NOMO-1 treated with dmso at 0.1 percent for 144 hours (cell line): ENCODE measurements around the gene PPP1R14D.
A peak's percentile ranks its signal among the peaks of the same experiment; 100 is the strongest.
"Not testable (repeated sequence)": the region's sequence is repeated elsewhere in the genome, so short reads cannot be mapped to it uniquely, and the experiment has no call there.

Experiments
- DNase-seq: peaks from one replicate; lab custom pipeline; 2025; ENCODE audit not compliant: unreplicated experiment; lab: John Stamatoyannopoulos, UW

The PPP1R14D gene, protein sequence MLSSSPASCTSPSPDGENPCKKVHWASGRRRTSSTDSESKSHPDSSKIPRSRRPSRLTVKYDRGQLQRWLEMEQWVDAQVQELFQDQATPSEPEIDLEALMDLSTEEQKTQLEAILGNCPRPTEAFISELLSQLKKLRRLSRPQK

DNA sequence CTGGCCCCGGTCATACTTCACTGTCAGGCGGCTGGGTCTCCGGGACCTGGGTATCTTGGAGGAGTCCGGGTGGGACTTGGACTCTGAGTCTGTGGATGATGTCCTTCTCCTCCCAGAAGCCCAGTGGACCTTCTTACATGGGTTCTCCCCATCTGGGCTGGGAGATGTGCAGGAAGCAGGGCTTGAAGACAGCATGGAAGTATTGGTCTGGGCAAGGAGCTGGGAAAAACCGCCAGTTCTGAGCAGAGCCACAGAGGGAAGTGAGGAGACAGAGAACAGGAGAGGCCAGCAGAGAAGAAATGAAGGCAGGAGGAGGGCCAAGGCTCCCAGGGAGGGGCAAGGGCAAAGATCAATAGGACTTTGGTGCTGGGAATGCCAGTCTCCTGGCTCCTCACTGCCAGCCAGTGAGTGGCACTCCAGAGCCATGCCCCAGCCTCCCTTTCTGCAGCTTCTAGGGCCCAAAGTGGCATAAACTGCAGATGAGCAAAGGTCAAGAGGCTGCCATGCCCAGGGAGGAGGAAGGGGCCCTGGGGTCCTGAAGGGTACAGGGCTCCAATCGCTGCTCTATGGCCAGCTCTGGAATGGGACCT lies at the start of gene PPP1R14D:
PPP1R14D (minus strand) TSS at position 262 of the 590 bp plus-strand sequence; CDS start at position 195, 67 bp downstream.
- DNase-seq: no peak

DNA sequence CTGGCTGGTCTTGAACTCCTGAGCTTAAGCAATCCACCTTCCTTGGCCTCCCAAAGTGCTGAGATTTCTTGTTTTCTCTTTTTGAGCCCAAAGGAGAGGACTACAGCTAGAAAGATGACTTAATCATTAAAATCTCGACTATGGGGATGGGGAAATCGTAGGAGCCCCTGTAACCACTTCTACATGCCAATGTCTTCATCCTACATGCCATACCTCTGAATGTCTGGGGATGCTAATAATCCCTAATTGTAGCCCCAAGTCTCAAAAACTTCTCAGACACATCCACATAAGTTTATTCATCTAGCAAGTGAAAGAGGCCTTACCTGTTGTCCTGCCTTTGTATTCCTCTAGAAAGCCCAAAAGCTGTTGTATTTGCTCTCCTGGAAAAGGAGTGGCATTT lies 49.2 kb upstream of the PPP1R14D start:
- DNase-seq: no peak

DNA sequence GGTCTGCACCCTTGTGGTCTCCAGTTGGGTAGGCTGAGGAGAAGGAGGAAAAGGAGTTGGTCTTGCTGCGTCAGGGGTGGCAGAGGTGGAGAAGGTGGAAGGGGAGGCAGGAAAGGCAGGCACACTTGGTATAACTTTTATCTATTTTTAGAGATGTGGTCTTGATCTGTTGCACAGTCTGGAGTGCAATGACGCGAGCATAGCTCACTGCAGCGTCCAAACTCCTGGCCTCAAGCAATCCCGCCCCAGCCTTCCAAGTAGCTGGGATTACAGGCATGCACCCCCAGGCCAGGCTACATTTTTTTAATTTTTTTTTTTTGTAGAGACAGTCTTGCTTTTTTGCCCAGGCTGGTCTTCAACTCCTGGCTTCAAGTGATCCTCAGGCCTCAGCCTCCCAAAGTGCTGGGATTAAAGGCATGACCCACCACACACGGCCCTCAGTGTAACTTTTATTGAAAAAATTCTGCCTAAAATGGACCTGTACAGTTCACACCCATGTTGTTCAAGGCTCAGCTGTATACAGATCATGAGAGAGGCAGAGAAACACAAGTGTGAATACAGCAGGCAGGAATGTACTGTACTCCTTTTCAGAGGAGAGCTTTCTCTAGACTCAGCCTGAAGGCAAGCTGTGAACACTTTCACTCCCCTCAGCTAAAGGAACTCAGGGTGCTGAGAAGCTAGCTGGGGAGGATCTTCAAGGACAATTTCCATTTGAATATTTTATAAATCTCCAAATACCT lies 47.7 kb upstream of the PPP1R14D start:
- no peak for DNase-seq

DNA sequence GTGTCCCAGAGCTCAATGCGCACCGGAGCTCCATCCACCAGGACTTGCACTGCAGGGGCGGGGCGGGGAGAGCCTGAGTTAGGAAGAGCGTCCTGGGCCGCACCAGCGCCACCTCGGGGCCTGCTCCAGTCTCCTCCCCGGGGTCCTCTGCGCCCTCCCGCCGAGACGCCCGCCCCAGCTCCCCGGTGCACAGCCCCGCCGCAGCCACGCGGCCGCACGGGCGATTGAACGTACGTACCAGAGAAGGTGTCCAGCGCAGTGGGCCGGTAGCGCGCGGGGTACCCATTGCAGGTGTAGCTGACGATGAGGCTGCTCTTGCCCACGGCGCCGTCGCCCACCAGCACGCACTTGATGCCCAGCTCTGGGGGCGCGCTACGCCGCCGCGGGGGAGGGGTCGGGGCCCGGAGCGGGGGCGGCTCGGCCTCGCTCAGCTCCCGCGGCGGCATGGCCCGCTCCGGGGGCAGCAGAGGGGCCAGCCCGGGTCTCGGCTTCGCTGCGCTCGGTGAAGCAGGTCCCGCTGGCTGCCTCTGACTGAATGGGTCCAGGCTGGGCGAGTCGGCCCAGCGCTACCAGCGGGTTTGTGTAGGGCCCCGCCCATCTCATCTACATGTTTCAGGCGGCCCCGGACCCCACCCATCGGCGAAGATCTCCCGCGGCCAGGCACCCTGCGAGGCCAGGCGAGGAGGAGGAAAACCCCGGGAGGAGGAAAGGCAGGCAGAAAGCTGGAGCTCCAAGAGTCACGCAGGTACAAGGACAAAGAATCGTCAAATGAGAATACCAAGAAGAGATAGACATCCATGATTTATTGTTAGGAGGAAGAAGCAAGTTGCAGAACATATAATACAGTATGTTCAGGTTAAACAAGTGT lies 45.4 kb upstream of the PPP1R14D start, which contains the start of gene RHOV:
RHOV (minus strand) TSS at position 541 of the 868 bp plus-strand sequence; CDS start at position 446, 95 bp downstream.
- peak; percentile 20 for DNase-seq

DNA sequence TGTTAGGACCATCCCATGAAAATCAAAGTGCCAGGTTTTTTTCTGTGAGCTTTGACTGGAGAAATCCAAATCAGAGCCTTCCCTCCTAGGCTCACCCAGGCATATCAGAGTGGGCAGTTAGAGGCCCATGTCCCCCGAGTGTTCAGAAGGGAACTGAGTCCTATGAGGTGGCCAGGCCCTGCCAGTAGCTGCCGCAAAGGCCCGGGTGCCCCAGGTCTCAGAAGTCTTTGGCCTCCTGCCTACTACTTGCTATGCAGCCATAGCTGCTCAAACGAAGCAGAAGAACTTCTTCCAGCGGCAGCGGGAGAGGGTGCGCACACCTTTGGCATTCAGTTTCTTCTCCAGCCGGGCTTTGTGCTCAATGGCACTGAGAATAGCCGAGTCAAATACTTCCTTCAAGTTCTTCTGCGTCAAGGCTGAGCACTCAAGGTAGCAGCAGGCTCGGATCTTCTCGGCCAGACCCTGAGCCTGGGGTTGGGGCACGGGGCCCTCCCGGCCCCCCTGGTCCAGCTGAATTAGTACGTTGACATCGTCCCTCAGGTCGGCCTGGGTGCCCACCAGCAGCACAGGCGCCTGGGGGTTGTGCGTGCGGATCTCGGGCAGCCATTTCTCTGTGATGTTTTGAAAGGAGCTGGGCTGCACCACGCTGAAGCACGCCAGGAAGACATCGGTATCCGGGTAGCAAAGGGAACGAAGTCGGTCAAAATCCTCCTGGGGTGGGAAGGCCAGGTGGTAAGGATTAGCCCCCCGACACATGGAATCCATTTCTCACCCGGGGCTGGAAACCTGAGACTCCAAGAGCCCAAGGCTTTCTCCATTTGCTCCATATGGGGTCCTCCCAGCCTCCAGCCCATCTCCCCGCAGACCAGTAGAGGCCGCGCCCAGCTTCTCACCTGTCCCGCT lies 44.5 kb upstream of the PPP1R14D start:
- no peak for DNase-seq

DNA sequence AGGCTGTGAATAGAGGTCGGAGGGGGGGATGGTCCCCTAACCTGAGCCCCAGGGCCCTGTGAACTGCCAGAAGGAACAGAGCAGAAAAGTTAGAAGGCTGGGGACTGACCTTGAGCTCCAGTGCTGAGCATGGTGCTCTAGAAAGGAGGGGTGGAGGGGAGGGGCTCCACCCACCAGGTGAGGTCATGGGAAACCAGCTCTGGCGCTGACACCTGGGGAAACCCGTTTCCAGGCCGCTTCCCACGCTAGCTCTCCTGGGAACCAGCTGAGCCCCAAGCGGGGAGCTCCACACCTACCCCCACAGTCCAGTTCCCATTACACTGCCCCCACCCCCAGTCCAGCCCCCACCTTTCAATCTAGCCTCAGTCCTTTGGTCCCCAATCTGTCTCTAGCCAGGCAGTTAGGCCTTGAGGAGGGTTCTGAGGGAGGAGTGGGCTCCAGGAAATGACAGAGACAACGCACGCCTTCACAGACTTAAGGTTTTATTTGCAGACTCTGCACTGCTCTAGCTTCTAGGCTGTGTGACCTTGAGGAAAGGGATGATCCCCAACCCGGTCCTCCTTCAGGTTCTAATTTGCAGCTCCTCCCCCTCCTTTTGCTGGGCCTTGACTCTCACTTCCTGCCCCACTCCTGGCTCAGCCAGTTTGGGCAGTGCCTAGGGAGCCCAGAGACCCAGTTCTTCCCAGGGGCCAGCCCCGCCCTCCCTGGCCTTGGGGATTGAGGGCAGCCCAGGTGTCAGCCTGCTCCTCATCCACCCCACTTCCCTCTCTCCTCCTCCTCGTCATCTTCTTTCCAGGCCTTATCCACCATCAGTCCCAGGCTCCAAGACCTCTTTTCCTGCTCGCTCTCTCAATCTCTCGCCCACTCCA lies 43.5 kb upstream of the PPP1R14D start:
- DNase-seq: no peak

DNA sequence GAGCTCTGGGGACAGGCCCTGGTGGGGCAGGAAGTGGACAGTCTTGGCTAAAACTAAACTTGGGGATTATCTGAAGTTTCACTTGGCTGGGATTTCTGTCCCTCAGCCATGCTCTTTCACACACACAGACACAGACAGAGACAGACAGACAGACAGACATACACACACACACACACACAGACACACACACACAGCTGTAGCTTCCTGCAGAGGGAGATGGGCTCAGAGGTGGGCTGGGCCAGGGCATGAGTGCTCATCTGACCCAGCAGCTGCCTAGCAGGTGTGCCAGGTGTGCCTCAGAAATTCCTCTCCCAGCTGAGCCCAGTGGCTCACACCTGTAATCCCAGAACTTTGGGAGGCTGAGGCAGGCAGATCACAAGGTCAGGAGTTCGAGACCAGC lies 42.2 kb upstream of the PPP1R14D start:
- no peak for DNase-seq

DNA sequence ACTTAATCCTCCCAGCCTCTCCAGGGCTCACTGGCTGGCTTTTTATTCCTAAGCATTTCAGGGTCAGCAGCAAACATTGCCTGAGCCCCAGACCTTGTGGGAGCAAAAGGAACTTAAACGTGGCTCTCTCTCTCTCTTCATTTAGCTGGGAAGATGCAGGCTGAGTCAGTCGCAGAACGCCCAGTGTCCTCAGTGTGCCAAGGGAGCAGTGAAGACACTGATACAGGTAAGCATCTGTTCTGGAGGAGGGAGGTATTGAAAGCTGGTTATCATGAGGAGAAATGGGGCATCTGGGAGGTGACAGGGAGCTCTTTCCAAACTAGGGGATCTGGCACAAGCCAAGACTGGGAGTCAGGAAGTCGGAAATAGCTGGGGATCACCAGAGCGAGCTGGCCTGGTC lies 41.2 kb upstream of the PPP1R14D start:
- DNase-seq: no peak

DNA sequence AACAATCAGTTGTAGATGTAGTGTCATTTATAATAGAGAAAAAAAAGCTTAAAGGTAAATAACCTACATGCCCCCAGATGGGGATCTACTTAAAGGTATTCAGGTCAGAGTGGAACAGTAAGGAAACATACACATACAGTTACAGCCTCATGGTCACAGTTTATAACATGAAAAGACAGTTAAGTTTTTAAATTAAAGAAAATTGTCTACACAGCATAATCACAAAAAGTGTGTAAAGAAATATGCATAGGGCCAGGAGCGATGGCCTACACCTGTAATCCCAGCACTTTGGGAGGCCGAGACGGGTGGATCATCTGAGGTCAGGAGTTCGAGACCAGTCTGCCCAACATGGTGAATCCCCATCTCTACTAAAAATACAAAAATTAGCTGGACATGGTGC lies 38.7 kb upstream of the PPP1R14D start:
- DNase-seq: no peak

DNA sequence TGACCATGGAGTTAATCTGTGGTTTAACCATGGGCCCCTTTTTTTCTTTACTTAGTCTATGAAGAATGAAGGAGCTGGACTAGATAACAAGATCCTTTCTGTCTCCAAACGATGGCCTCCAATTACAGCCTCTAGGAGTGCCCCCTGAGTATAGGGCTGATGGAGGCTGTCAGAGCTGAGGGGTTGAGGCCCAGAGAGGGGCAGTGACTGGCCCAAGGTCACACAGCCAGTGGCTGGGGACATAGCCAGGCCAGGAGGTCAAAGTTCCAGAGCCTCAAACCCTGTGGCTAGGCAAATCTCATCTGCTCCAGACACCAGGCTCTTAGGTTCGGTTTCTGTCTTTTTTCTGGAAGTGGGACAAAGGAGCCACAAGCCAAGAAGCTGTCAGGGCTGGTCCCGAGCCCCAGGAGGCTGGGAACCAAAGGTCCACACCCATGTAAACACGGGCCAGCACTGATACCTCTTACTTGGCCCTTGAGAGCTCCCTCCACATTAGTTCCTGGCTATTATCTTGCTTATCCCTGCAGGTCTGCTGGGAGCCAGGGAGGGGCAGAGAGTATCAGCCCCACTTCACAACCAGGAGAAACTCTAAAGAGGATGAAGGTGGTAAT lies 35.3 kb upstream of the PPP1R14D start:
- DNase-seq: no peak

DNA sequence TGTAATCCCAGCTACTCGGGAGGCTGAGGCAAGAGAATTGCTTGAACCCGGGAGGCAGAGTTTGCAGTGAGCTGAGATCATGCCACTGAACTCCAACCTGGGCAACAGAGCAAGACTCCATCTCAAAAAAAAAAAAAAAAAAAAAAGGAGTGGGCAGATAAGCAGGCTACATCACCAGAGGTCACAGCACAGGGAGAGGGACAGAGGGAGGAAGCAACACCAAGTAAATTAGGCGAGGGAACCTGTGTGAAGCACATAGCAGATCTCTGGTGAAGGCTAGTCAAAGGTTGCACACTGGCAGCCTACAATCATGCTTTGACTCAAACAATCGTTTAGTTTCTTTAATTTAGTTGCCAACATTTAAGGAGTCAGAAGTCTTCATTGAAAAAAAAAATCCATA lies 32.6 kb upstream of the PPP1R14D start:
- DNase-seq: not testable (repeated sequence)

DNA sequence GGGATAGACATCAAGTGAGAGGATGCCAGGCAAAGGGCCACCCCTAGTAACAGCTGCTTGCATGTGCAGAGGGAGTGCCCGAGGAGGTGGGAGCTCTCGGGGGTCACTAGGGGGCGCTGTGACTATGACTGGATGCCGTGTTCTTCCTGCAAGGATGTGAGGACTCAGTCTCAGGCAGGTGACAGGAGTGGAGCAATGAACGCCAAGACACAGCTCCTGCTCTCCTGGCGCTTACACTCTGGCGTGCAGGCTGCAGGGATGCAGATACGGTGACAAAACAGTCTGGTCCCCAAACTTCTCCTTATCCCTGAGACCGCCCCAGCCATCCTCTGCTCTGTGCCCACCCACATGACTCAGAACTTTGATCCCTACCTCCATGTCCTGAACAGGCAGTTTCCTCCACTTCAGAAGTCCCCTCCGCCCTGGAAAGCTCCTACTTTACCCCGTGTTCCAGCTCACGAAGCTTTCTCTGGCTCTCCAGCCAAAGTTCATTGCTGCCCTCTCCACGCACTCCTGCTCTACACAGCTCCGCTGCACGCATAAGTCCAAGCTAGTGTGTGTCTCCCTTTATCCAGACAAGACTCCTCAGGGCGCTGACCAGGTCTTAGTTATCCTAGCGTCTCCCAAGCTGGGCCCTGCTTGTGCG lies 30.8 kb upstream of the PPP1R14D start:
- DNase-seq: peak; percentile 62

DNA sequence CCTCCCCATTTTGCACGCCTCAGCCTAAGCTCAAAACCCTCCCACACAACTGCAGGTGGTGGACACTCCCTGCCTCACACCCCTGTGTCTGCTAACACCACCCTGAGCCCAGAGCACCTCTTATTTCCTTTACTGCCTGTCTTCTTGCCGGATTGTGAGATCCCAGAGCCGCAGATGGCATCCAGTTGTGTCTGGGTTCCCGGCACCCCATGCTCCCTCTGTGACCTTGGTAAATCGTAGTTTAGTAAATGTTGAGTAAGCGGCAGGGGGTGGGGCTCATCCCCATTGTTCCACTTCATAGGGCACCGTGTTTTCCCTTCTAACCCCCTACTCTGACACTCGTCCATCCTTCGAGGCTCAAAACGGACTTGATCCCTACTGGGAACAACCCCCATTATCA lies 30.2 kb upstream of the PPP1R14D start:
- DNase-seq: no peak

DNA sequence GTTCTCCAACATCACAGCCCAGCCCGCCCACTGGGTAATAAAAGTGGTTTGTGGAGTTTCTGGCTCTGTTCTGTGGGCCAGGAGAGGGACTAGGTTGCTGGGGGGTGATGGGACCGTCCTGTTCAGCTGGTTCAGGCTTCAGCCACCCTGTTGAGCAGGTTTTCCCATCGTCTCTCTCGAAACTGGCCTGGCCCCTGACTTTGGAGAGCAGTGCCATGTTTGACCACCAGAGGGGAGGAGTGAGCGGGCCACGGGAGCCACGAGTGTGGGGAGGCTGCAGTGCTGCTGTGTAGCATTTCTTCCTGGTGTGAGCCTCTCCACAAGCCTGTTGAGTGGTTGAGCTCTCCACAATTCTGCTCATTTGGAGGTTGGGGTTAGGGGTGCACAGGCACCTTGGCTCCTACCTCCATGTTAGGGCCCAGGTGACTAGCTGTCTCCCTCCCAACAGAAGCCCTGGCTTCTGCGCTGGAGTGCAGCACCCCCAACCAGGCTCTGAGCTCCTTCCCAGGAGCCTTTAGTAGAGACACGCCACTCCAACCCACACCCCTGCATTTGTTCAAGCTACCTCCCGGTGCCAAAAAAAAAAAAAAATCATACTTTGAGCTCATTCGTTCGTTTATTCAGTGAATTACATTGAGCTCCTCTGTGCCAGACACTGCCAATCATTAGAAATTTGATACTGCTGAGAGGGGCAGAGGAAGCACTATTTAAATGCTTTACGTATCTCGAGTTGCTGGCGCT lies 29.3 kb upstream of the PPP1R14D start:
- peak; percentile 34 for DNase-seq

DNA sequence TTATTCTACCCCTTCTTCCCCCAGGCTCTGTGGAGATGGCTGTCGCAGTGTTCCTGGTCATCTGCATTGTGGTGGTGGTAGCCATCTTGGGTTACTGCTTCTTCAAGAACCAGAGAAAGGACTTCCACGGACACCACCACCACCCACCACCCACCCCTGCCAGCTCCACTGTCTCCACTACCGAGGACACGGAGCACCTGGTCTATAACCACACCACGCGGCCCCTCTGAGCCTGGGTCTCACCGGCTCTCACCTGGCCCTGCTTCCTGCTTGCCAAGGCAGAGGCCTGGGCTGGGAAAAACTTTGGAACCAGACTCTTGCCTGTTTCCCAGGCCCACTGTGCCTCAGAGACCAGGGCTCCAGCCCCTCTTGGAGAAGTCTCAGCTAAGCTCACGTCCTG lies 28.2 kb upstream of the PPP1R14D start:
- no peak for DNase-seq

DNA sequence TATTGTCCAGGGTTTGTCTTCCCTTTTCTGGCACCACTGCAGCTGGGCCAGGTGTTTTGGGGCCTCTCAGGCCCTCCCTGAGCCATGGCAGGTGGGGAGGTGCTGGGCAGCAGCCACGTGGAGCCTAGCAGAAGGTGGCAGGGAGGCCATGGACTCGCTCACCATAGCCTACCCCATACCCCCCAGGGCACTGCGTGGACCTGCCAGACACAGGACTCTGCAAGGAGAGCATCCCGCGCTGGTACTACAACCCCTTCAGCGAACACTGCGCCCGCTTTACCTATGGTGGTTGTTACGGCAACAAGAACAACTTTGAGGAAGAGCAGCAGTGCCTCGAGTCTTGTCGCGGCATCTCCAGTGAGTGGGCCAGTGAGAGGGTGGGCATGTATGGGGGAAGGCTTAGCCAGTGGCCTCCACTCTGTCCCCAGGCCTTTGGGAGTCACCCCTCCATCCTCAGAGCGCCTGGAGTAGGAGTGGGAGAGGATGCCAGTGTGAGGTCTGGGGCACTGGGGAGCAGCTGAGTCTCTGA lies 27.3 kb upstream of the PPP1R14D start:
- no peak for DNase-seq

DNA sequence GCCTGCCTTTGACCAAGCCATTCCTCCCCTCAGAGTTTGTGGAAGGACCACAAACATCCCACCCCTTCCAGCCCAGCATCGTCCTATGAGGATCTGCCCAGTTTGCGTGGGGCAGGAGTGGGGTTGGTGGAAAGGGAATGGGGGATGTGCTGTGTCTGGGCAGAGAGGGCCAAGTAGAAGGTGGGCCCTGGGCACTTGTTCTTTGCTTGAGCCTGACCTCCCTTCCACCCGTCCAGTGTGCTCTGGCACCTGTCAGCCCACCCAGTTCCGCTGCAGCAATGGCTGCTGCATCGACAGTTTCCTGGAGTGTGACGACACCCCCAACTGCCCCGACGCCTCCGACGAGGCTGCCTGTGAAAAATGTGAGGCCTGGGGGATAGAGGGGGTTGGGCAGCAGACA lies 25.7 kb upstream of the PPP1R14D start:
- DNase-seq: no peak
